ENCODE measurements around the gene IKZF5.

Gene IKZF5

DNA sequence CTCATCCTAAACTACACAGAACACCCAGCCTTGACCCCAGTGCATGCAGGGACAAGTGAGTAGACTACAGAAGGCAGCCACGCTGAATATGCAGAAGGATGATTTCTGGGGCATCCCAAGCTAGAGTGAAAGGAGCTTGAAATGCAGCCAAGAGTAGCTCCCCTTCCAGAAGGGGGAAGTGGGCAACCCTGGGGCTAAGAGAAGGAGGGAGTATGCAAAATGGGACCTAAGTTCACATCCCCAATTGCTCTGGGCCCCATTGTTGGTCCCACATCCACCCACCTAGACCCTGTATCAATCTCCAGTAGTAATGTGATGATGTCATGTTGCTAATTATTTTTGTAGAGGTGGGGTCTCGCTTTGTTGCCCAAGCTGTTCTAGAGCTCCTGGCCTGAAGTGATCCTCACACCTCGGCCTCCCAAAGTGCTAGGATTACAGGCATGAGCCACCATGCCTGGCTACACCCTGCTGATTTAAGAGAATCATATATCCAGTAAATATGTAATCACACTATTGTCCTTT, 34.0 kb downstream of the IKZF5 start:
- TF ChIP-seq, protein P1, sequence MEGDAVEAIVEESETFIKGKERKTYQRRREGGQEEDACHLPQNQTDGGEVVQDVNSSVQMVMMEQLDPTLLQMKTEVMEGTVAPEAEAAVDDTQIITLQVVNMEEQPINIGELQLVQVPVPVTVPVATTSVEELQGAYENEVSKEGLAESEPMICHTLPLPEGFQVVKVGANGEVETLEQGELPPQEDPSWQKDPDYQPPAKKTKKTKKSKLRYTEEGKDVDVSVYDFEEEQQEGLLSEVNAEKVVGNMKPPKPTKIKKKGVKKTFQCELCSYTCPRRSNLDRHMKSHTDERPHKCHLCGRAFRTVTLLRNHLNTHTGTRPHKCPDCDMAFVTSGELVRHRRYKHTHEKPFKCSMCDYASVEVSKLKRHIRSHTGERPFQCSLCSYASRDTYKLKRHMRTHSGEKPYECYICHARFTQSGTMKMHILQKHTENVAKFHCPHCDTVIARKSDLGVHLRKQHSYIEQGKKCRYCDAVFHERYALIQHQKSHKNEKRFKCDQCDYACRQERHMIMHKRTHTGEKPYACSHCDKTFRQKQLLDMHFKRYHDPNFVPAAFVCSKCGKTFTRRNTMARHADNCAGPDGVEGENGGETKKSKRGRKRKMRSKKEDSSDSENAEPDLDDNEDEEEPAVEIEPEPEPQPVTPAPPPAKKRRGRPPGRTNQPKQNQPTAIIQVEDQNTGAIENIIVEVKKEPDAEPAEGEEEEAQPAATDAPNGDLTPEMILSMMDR (IDR thresholded peaks at IDR 0.05; ENCODE audit: low read depth, low read length), result no peak
- no peak overlapping the region for H3K4me3 ChIP-seq (replicated peaks in 1 of 2; ENCODE audit: low read depth in 2 of 2, low read length in 2 of 2)
- DNase-seq (ENCODE audit: low read depth in 2 of 2), result no peak

DNA sequence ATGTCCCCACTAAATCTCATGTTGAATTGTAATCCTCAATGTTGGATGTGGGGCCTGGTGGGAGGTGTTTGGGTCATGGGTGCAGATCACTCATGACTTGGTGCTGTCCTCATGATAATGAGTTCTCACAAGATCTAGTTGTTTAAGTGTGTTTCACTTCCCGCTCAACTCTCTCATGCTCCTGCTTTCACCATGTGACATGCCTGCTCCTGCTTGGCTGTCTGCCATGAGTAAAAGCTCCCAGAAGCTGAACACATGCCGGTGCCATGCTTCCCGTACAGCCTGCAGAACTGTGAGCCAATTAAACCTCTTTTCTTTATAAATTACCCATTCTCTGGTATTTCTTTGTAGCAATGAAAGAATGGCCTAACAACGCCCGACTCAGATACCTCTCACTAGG, 34.6 kb downstream of the IKZF5 start:
- peak in 1 of 2 donors; percentile 10 for DNase-seq (ENCODE audit: low read depth in 2 of 2)
- TF ChIP-seq, protein P1 (IDR thresholded peaks at IDR 0.05; ENCODE audit: low read depth, low read length), result no peak
- no peak overlapping the region for H3K4me3 ChIP-seq (replicated peaks in 1 of 2; ENCODE audit: low read depth in 2 of 2, low read length in 2 of 2)

DNA sequence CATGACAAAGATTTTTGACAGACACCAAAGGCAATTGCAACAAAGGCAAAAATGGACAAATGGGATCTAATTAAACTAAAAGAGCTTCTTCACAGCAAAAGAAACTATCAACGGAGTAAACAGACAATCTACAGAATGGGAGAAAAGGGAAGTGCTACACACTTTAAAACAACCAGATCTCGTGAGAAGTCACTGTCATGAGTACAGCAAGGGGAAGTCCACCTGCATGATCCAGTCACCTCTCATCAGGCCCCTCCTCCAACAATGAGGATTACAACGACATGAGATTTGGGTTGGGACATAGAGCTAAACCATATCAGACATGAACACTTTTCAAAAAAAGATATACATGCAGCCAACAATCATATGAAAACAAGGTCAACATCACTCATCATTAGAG, 39.9 kb downstream of the IKZF5 start:
- TF ChIP-seq, protein P1 (IDR thresholded peaks at IDR 0.05; ENCODE audit: low read depth, low read length), result no peak
- no peak for DNase-seq (ENCODE audit: low read depth in 2 of 2)
- no peak overlapping the region for H3K4me3 ChIP-seq (replicated peaks in 1 of 2; ENCODE audit: low read depth in 2 of 2, low read length in 2 of 2)

DNA sequence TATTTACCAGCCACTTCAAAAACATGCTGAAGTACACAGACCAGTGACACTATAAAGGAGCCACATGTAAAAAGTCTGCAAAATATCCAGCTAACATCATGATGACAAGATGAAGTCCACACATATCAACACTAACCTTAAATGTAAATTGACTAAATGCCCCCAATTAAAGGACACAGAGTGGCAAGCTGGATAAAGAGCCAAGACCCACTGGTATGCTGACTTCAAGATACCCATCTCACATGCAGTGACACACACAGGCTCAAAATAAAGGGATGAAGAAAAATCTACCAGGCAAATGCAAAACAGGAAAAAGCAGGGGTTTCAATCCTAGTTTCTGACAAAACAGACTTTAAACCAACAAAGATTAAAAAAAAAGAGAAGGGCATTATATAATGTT, 41.7 kb downstream of the IKZF5 start:
- TF ChIP-seq, protein P1 (IDR thresholded peaks at IDR 0.05; ENCODE audit: low read depth, low read length), result no peak
- no peak for DNase-seq (ENCODE audit: low read depth in 2 of 2)
- no peak overlapping the region for H3K4me3 ChIP-seq (replicated peaks in 1 of 2; ENCODE audit: low read depth in 2 of 2, low read length in 2 of 2)

DNA sequence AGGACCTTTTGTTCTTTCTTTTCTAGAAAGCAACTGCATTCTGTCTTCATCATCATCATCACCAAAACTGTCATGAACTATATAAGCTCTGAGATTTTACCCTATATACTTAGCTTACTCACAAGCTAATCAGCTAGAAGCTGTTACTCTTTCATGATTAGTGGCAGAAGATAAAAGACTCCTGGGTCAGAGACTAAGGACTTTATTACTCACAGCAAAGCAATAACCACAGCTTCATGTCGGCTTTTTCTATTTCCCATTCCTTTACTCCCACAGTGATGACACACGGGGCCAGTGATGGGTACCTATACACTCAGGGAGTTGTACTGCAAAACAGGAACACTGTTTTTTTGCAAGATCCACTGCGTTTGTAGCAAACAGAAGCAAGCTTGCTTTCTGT, 46.2 kb downstream of the IKZF5 start:
- no peak overlapping the region for H3K4me3 ChIP-seq (replicated peaks in 1 of 2; ENCODE audit: low read depth in 2 of 2, low read length in 2 of 2)
- no peak for DNase-seq (ENCODE audit: low read depth in 2 of 2)

DNA sequence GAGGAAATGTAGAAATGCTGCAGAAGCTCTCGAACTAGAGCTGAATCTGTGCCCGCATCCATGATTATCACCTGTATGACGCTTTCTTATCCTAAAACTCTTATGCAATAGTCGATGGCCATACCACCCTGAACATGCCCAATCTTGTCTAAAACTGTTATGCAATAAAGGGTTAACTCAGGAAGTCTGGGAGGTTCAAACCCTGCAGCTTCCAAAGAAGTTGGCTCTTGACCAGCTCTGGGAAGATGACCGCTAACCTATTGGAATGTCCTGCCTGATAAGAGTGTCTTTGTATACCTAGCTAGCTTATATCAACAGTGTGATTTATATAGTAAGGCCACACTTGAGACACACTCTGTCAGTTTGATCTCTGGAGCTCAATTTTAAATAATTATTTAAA, 51.1 kb downstream of the IKZF5 start:
- no peak overlapping the region for H3K4me3 ChIP-seq (replicated peaks in 1 of 2; ENCODE audit: low read depth in 2 of 2, low read length in 2 of 2)
- no peak for DNase-seq (ENCODE audit: low read depth in 2 of 2)
- TF ChIP-seq, protein P1 (IDR thresholded peaks at IDR 0.05; ENCODE audit: low read depth, low read length), result no peak

More for the DNA sequence above, 46.2 kb downstream of the IKZF5 start:
- TF ChIP-seq, protein P1 (IDR thresholded peaks at IDR 0.05; ENCODE audit: low read depth, low read length), result no peak

DNA sequence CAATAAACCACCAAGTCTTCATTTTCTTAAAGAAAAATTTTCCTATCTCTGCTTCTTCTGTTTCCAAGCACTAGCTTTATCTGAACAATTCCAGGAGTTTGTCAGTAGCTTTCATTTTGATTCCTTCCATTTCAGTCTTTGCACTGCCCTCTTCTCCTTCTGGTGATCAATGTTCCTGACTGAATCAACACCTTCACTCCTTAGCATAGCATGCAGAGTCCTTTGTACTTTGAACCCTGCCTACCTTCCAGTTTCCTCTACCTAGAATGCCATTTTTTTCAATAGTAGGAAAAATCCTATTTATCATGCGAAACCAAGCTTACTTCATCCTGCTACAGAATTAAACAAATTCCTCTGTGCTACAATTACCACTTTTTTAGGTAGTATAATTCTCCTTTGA, 52.7 kb downstream of the IKZF5 start:
- no peak overlapping the region for H3K4me3 ChIP-seq (replicated peaks in 1 of 2; ENCODE audit: low read depth in 2 of 2, low read length in 2 of 2)
- TF ChIP-seq, protein P1 (IDR thresholded peaks at IDR 0.05; ENCODE audit: low read depth, low read length), result no peak
- no peak for DNase-seq (ENCODE audit: low read depth in 2 of 2)

Data from cardiac fibroblast (primary cell).